HG03575 (cell line): ENCODE data around the gene TRIM73.
"Not testable (repeated sequence)": the region's sequence is repeated elsewhere in the genome, so short reads cannot be mapped to it uniquely, and the experiment has no call there.

Source experiments
- ATAC-seq: cut with Tn5 transposase; IDR thresholded peaks from one replicate; pipeline ENCODE4 v1.9.1; 2021; ENCODE audit not compliant: unreplicated experiment, insufficient number of reproducible peaks, low FRiP score; ENCODE audit errors: extremely low read depth

Gene TRIM73

DNA sequence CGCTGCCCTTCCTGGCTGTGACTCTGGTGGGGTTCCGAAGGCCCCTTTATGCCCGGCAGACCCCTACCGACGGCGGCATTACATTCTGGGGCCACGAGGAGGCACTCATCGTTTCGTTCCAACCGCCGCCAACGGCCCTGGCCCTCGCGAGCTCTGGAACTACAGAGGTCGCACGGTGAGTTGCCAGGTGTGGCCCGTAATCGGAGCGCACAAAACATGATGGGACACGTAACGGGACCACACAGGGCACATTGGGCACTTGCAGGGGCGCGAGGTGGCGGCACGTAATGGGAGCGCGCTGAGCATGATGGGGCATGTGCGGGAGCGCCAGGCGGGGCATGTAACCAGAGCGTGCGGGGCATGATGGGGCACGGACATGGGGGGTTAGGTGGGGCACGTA is at the start of gene TRIM73:
Gene TRIM73, plus strand, starts transcription at position 301 of the 400 bp plus-strand sequence. CDS start 3,305 bp downstream, outside the sequence.
- ATAC-seq, result not testable (repeated sequence)

DNA sequence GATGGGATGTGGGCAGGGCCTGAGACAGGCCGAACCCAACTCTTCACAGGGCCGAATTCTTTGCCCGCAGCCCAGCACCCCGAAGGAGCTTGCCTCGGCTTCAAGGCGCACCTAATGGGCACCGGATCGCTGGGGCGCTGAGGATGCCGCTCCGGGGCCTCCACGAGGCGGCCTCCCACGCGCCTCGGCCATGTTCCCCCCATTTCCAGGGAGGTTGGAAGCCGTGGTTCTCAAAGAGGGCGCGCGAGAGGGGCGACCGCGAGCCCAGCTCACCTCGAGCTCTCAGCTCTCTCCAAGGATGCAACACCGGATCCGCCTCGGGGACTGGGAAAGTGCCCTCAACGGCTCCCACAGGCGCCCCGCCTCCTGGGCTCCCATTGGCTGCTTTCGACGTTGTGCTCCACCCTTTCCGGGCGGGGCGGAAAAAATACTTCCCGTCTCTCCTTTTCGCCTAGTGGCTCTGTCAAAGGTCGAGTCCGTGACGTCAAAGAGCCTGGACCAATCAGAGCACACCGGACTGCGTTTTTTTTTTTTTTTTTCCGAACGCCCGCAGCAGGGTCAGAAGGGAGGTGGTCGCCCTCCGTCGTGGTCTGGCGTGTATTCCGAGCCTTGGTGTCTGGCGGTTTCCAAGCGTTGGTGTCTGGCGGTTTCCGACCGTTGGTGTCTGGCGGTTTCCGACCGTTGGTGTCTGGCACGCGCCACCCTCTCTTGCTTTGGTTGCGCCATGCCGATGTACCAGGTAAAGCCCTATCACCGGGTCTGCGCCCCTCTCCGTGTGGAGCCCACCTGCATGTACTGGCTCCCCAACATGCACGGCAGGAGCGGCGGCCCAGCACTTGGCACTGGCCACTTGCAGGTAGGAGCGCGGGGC is 36.5 kb upstream of the TRIM73 start:
- not testable (repeated sequence) for ATAC-seq

DNA sequence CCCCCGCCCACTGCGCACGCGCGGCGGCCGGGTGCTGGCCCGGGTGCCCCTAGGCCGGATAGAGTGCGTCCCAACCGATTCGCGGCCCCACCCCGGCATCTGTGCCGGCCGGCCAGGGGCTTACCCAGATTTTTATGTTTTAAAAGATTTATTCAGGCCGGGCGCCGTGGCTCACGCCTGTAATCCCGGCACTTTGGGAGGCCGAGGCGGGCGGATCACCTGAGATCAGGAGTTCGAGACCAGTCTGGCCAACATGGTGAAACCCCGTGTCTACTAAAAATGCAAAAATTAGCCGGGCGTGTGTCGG is 35.9 kb upstream of the TRIM73 start:
- not testable (repeated sequence) for ATAC-seq

DNA sequence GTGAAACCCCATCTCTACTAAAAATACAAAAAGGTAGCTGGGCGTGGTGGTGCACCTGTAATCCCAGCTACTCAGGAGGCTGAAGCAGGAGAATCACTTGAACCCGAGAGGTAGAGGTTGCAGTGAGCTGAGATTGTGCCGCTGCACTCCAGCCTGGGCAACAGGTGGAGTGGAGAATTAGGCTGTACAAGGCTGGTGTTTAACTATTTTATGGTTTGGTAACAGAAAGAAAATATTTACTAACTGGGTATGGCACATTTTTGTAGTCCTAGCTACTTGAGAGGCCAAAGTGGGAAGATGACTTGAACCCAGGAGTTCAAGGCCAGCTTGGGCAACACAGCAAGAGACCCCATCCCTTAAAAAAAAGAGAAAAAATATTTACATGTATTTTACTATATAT is 31.4 kb upstream of the TRIM73 start:
- ATAC-seq, result not testable (repeated sequence)

DNA sequence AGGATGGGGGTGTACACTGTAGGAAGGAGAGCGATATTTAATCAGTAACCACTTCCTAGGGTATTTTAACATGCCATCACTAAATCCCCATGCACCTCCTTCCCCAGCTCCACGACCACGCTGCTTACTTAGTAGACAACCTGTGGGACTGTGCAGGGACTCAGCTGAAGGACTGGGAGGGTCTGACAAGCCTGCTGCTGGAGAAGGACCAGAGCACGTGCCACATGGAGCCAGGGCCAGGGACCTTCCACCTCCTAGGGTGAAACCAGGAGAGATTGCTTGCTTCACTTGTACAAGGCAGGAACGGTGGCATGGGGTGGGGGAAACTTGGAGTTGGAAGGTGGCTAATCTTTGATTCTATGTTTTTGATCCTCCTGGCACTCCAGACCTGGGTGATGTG is 28.8 kb upstream of the TRIM73 start:
- not testable (repeated sequence) for ATAC-seq

DNA sequence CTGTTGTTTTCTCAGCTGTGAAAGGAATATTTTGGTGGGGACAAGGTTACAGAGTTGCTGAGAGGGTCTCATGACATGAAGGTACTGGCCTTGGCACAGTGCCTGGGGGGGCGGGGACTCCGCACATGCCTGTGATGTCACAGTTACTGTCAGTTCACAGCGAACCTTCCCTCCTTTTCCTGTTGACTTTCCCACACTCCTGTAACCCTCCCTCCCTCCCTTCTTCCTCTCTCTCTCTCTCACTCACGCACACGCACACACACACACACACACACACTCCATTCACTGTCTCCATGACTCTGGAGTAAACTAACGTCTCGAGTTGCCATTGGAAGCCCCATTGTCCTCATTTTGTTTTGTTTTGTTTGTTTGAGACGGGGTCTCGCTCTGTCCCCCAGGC is 28.1 kb upstream of the TRIM73 start:
- ATAC-seq, result not testable (repeated sequence)

DNA sequence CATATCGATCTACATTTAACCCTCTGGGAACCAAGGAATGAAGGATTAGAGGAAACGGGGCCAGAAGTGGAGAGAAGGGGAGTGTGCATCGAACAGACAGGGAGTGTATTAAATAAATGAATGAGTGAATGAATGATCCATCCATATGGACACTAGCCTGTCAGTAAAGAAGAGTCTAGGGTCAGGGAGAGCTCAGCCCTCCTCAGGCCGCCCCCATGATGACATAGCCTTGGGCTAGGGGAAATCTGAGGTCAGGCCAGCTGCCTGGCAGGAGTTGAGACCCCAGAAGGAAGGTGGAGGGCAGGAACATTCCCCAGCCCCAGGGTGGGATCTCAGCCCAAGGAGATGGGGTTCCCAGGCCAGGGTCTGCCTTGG is 21.3 kb upstream of the TRIM73 start:
- not testable (repeated sequence) for ATAC-seq

DNA sequence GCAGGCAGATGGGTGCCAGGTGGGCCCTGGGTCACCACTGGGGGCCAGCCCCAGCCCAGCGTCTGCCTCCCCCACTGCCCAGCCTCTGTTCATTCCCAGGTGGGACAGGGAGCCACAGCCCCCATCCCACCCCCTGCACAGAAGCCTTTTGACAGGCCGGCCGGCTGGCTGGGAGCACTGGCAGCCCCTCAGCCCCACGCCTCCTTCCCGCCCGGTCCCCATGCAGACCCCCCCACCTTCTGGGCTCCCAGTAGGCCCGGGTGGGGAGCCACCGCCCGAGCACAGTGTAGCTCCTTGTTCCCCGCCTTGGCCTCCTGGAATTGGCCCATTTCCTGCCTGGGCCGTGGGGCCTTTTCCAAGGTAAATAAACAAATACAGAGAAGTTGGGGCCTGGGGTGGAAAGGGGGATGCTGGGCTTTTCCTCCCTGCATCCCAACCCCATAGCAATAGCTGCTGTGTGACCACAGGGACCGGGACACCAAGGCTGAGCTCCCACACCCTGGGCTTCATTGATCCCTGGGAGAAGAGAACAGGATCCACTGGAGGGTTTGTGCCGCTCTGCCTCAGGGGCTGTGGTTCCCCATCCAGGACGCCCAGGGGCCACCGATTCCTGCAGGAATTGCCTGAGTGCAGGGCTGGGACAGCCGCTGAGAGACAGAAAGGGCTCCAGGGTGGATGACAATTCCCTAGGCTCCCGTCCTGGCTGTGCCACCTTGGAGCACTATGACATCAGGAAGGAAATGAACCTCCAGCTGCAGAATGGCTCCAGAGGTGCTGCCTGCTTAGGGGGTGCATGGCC is 20.7 kb upstream of the TRIM73 start:
- ATAC-seq, result not testable (repeated sequence)

DNA sequence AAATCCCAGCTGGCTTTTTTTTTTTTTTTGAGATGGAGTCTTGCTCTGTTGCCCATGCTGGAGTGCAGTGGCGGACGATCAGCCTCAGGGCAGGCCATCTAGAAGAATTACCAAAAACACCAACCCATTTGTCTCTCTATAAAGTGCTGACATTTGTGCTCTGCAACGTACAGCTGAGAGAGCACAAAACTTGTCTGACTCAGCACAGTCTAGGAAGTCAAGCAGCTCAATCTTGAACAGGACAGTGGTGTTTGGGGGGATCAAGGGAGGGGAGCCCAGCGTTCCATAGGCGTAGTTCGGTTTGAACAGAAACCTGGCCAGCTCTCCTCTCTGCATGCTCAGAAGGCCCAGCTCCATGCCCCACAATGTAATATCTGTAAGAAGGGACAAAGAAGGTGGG is 2.2 kb upstream of the TRIM73 start:
- not testable (repeated sequence) for ATAC-seq

DNA sequence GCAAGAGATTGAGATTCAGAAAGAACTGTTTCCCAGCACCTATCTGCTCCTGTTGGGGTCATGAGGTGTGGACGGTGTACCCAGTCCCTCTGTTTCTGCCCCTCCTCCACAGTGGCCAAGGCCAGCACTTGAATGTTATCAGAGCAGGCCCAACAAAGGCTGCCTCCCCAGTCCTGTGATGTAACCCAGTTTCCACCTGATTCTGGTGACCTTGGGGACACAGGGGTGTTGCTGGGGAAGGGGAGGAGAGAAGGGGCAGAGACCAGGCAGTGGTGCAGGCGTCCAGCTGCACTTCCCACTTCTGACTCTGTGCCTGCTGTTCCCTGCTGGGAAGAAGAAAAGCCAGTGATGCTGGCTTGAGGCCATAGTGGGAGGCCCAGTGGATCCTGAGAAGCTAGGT is 2.4 kb downstream of the TRIM73 start:
- ATAC-seq, result not testable (repeated sequence)

DNA sequence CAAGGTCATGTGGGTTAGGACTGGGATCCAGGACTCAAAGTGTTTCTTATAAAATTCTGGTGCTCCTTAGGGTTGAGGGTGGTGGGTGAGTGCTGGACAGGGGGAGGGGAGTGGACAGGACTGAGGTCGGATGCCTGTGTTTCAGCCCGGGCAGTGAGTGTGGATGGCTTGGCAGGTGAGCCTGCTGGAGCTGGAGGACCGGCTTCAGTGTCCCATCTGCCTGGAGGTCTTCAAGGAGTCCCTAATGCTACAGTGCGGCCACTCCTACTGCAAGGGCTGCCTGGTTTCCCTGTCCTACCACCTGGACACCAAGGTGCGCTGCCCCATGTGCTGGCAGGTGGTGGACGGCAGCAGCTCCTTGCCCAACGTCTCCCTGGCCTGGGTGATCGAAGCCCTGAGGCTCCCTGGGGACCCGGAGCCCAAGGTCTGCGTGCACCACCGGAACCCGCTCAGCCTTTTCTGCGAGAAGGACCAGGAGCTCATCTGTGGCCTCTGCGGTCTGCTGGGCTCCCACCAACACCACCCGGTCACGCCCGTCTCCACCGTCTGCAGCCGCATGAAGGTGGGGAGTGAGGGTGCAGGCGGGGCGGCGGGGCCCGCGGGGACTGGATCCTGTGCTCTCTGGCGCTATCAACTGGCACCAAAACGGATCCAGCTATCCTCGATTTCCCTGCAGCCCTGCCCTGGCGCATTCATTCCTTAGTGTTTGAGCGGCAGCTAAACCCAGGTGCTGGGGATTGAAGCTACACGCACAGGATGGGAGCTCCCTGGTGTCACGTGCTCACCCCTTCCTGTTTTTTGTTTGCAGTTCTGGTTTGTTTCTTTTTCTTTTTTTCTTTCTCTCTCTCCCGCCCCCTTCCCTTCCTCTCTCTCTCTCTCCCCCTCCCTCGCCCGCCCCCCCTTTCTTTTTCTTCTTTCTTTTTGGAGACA is 3.6 kb downstream of the TRIM73 start:
- not testable (repeated sequence) for ATAC-seq

DNA sequence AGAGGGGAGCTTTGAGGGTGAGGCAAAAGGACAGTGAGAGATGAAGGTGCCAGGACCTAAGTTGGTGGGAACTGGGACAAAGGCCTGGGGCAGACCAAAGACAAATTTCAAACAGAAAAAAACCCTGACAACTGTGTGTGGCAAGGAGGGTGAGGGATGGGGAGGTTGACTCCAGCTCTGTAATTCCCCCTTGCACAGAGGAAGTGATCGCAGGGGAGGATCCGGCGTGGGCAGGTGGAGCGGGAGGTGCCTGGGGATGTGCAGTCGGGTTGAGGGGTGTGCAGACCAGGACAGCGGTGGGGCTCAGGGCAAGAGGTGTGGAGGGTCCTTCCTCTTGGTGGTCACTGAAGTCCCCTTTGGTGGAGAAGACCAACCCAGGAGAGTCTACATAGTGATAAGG is 5.1 kb downstream of the TRIM73 start:
- ATAC-seq, result not testable (repeated sequence)

DNA sequence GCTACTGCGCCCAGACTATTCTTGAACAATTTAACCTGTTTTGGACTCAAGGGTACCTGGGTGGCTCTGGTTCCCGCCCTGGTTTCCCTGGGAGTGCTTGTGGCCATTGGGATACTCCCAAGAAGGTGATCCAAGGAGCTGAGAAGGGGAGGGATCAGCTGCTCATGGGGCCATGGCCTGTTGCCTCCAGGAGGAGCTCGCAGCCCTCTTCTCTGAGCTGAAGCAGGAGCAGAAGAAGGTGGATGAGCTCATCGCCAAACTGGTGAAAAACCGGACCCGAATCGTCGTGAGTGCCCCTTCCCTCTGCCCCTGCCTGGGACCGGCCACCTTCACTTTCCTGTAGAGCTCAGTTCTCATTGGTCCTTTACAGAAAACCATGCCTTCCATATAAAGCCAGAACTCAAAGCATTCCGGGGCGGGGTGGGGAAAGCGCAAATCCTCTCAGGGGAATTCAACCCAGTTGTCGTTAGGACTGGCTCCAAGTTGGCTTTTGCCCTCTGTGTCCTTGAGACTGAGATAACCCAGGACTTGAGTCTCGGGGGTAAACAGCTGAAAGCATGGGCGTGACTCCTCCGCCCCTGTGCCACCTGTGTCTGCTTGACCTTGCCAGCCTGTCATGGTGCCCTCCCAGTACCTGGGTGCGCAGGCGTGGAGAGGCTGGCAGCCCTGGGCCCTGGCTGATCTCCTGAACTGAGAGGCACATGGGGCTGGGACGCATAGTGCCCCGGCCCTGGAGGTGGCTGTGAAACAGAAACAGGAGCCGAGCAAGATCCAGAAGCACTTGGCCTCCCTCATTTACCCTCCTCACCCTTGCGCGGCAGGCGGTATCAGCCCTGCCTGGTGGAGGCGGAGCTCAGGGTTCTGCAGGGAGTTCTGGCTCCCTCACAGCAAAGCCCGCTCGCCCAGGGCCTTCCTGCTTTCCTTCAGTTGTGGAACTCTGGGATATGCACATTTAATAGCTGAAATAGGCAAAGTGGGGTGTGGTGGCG is 8.3 kb downstream of the TRIM73 start:
- ATAC-seq, result not testable (repeated sequence)

DNA sequence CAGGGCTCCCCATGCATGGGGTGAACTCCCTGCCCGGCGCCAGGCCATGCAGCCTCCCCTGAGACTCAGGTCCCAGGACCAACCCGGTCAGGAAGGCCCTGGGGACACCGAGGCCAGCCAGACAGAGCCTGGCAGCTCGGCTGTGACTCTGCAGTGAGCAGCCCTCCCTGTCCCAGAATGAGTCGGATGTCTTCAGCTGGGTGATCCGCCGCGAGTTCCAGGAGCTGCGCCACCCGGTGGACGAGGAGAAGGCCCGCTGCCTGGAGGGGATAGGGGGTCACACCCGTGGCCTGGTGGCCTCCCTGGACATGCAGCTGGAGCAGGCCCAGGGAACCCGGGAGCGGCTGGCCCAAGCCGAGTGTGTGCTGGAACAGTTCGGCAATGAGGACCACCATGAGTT is 9.2 kb downstream of the TRIM73 start:
- ATAC-seq, result not testable (repeated sequence)

DNA sequence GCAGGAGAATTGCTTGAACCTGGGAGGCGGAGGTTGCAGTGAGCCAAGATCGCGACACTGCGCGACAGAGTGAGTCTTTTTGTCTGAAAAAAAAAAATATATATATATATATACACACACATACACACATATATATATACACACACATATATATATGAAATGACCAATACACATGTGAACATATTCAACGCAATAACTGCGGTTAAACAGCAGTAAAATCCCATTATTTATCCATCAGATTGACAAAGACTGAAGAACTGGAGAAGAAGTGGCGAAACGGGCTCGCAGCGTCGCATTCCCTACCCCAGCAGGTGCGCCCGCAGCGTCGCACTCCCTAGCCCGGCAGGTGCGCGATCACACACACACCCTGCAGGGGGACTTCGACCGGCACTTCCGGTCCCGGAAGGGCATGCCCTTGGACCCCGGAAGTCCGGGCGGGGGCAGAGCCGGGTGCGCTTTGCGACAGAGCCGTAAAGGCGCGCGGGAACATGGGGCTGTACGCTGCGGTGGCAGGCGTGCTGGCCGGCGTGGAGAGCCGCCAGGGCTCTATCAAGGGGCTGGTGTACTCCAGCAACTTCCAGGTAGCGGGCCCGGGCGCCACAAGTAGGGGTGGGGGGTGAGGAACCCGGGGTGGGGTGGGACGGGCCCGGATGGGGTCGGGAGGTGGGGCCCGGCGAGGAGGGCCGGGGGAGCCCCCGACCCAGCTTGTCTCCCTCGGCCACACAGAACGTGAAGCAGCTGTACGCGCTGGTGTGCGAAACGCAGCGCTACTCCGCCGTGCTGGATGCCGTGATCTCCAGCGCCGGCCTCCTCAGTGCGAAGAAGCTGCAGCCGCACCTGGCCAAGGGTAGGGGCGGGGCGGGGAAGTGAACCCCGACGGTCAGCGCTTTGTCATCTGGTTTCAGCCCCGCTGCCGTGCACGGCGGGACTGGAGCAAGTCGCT is 14.7 kb downstream of the TRIM73 start:
- ATAC-seq, result peak; percentile 48

DNA sequence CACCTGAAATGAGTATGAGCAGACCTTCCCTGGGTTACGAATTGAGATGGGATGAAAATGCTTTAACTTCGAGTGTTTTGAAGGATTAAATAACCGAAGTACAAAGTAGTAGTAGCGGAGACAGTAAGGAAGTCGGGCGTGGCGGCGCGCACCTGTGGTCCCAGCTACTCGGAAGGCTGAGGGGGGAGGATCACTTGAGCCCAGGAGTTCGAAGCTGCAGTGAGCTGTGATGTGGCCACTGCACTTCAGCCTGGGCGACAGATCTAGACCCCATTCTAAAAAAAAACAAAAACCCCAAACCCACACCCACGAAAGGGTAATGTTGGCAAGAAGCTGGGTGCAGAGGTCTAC is 15.4 kb downstream of the TRIM73 start:
- ATAC-seq, result not testable (repeated sequence)

DNA sequence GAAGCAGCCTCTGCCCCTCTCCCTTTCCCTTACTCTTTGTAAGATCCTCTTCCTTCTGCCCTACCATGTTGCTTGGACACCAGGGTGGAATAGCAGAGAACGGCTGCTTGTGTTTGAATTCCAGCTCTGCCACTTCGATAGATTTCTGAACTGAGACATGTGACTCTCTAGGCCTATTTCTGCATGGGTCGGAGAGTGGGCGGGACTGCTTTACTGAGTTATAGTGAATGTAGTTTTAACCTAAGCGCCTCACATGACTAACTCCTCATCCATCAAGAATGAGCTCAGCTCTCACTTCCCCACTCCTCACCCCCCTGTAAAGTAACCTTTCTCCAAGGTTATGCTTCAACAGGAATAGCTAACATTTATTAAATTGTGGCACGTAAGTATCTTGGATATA is 18.8 kb downstream of the TRIM73 start:
- not testable (repeated sequence) for ATAC-seq
